Aorta (tissue), 5 donors: ENCODE results near the gene LIFR. TPM values are rescaled to one million over a fixed set of nuclear protein-coding genes. Genes with fewer than 3 reads are reported as not detected.
A peak's percentile ranks its signal among the peaks of the same experiment; 100 is the strongest.

ENCODE experiments used
- ATAC-seq: fragments of 200-7000 bp; cut with Tn5 transposase; one replicate; pipeline ENCODE4 v1.9.1; 2022; ENCODE audit warnings: moderate library complexity; ENCODE audit not compliant: low FRiP score
- DNase-seq, 2 donors: peaks; one replicate each; pipeline ENCODE4 v3.0.0-alpha.2; 2020
- H3K27ac ChIP-seq, 2 donors: one replicate each; pipeline ENCODE4 v1.5.1; 2013; ENCODE audit warnings: low read length in 2 of 2, mild to moderate bottlenecking in 2 of 2, moderate library complexity in 2 of 2, control low read depth in 1 of 2, inconsistent platforms in 1 of 2, low read depth in 1 of 2
- H3K27me3 ChIP-seq, 2 donors: one replicate each; pipeline ENCODE4 v1.6.1; 2013; ENCODE audit warnings: control low read depth in 1 of 2, low read length in 1 of 2, mild to moderate bottlenecking in 1 of 2, moderate library complexity in 1 of 2; ENCODE audit not compliant: insufficient read depth in 2 of 2, control insufficient read depth in 1 of 2
- H3K36me3 ChIP-seq, 2 donors: one replicate each; pipeline ENCODE4 v1.6.1; 2013; ENCODE audit warnings: control low read depth in 1 of 2, low read length in 1 of 2, mild to moderate bottlenecking in 1 of 2; ENCODE audit not compliant: insufficient read depth in 2 of 2, control insufficient read depth in 1 of 2
- H3K4me1 ChIP-seq, 2 donors: one replicate each; pipeline ENCODE4 v1.6.1; 2013; ENCODE audit warnings: low read length in 2 of 2, control low read depth in 1 of 2, mild to moderate bottlenecking in 1 of 2, moderate library complexity in 1 of 2; ENCODE audit not compliant: insufficient read depth in 2 of 2, control insufficient read depth in 1 of 2
- H3K4me3 ChIP-seq, 2 donors: one replicate each; pipeline ENCODE4 v1.5.1; 2013; ENCODE audit warnings: low read length in 2 of 2, control low read depth in 1 of 2, mild to moderate bottlenecking in 1 of 2
- H3K9me3 ChIP-seq: one replicate; pipeline ENCODE4 v1.6.1; 2013; ENCODE audit warnings: mild to moderate bottlenecking, low read length; ENCODE audit not compliant: control insufficient read depth
- WGBS, 2 donors: extraction: QIAGEN DNeasy Blood & Tissue Kit; methylation state at CpG; one replicate each; pipeline ENCODE4 v1.1.7; 2013; 5-methylcytosine and 5-hydroxymethylcytosine counted together
- intact Hi-C, 2 donors: fragments of 100-400 bp; cut with DNase I; formaldehyde crosslinking; loops; one replicate each; pipeline versions ENCODE4 v1.14.2 to v1.15.0; 2022
- polyA plus RNA-seq, 2 donors: library from polyadenylated mRNA; stranded (reverse); fragments of 200-250 nt; gene quantifications; one replicate each; pipeline ENCODE4 v1.2.3, GENCODE V29; 2013
- total RNA-seq, 2 donors: library from RNA; stranded (reverse); fragmentation: NEBNext Ultra II Directional; extraction: Animal tissue kit (Norgen Biotek cat#: 25700); gene quantifications; one replicate each; pipeline ENCODE4 v1.2.1, GENCODE V29; 2021
- donor health status: healthy with polysubstance abuse.
- donor health status: Bipolar disorder and iron deficiency.
- donor health status: DM: no; HTN: no; CAD: no.
- donor health status: DM: no; HTN: no; CAD: no.
- donor health status: DM: yes; HTN: yes; CAD: no.

Gene LIFR
- total and polyA plus RNA-seq, 4 donors: 2.4 to 69.6 (median 39.7) TPM

DNA sequence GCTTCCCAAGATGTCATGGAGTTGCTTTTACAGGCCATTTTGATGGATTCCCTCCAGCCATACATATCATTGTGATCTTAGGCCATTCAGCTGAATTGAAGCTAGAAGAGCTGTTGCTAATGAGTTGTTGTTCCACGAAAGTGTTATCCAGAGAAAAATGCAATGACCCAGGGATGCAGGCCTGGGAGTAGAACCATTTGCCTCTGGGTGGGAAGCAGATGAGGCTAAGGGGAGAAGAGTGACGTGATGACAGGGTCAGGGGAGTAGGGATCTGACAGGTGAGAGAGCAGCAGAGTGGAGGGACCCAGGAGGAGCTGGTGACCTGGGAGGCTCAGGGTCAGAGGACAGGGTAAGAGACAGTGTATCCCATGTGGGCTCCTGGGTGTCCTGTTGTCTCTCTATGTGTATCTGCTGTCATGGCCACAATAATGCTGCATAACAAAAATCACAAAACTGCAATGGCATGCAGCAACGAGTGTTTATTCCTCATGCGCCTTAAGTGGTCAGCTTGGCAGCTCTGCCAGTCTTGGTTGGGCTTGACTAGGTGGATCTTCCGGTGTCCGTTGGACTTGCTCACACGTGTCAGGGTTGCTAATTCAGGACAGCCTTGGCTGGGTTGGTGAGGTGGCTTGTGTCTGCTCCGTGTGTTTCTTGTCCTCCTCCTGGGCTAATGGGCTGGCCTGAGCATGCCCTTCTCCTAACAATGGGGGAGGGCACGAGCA is 90.6 kb downstream of the LIFR start:
- 44 to 46% methylated on average over 9 of the region's 9 CpGs for WGBS, 2 donors
- no peaks in the 10 kb centered on the region for H3K36me3 ChIP-seq
- no peak for DNase-seq
- H3K4me1 ChIP-seq: peaks cover 1 to 4% of the 10 kb centered on the region in 2 donors
- H3K27ac ChIP-seq: peak overlapping the region in 1 of 2 donors; percentile 95
- no peaks in the 10 kb centered on the region for H3K27me3 ChIP-seq
- intact Hi-C loops: loop anchor here in 1 of 2 donors (5.0 kb wide), 1 partner anchor 76 kb away; no protein-coding TSS in a partner anchor
- no peak overlapping the region for H3K4me3 ChIP-seq
- H3K9me3 ChIP-seq: no peaks in the 10 kb centered on the region
- ATAC-seq: no peak

DNA sequence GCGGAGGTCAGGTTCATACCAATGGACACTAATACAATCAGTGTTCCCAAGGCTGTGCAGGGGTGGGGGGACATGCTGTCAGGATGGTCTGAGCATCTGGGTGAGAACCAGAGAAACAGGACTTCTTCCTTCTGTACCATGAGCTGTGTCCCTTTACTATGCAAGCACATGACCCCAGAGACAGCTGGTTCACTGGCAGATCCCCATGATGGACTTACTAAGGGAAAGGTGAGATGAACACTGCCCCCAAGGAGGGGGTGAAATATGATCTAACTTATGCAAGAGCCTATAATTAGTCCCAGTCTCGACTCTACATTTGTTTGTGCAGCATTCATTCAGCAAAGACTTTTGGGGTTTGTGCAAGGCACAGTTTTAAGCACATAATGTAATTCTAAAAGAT is 91.4 kb downstream of the LIFR start:
- H3K27me3 ChIP-seq: no peaks in the 10 kb centered on the region
- ATAC-seq (no peak), DNase-seq (no peak)
- 48 to 53% methylated on average over 2 of the region's 2 CpGs for WGBS, 2 donors
- no peak overlapping the region for H3K4me3 ChIP-seq
- no peaks in the 10 kb centered on the region for H3K36me3 ChIP-seq
- H3K9me3 ChIP-seq: no peaks in the 10 kb centered on the region
- intact Hi-C loops: loop anchor here in 1 of 2 donors (5.0 kb wide), 1 partner anchor 77 kb away; no protein-coding TSS in a partner anchor
- H3K4me1 ChIP-seq: peaks cover 1 to 4% of the 10 kb centered on the region in 2 donors
- H3K27ac ChIP-seq: peak overlapping the region in 1 of 2 donors; percentile 37

DNA sequence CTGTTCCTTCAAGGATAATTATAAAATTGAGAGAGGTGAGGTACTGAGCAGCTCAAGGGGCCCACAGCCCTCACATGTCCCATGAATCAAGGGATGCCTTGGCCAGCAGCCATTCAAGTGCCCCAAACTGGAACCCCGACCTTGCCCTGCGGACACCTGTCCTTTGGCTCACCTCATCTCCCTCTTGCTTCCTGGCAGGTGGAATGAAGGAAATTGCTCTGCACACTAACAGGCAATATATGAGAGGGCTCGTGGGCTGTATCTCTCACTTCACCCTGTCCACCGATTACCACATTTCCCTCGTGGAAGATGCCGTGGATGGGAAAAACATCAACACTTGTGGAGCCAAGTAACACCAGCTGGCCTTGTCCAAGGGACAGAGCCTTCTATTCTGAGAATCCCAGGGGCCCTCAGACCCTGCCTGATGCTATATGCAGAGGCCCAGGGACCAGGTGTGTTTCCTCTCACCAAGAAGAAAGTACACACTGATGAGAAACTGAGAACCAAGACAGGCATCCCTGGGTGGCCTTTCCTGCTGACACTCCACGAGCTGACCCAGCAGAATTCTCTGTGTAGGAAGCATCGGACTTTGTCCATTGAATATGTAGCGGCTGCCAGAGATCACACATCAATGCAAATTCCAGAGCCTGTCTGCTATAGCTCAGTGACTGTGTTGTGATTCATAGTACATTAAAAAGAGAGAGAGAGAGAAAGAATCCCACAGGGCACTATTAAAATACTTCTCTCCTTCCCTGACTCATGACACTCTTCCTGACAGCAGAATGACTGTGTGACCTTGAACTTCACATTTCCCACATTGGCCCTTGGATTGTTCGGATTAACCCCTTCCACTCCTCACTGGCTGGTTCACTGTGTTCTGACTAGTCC is 92.6 kb downstream of the LIFR start:
- intact Hi-C loops: no loop called here
- Histone ChIP-seq H3K27me3 (no peaks in the 10 kb centered on the region), H3K27ac (peak overlapping the region in 1 of 2 donors; percentile 64), H3K4me1 (peaks cover 0 to 1% of the 10 kb centered on the region in 2 donors), H3K36me3 (no peaks in the 10 kb centered on the region), H3K9me3 (no peaks in the 10 kb centered on the region), H3K4me3 (no peak overlapping the region)
- DNase-seq (no peak), ATAC-seq (no peak)
- WGBS, 2 donors: 33 to 37% methylated on average over 10 of the region's 10 CpGs

DNA sequence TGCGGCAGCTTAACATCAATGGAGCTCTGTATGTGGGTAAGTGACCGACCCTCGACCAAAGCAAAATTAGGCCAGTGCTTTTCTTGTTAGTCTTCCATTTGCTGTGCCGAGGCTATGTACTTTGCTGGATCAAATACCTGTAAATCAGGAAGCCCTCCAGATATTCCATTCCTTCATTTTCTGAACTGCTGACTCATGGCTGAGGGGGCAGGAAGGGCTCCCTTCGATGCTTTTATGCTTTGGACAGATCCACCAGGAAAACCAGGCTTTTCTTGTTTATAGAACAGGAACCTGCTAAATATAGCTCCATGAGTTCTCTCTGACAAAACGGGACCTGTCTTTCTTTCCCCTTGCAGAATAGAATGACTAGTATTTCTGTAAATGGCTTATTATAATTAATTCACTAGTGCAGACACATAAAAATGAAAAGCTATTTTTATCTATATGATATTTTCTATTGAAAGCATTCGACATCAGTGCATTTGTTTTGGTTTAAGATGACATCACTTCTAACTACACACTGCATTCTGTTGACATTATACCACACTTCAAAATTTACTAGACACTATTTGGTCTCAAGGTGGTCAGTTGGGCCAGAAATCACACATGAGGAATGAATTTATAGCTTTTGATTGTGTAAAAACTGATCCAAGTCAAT is 93.3 kb downstream of the LIFR start:
- intact Hi-C loops: no loop called here
- Histone ChIP-seq H3K9me3 (no peaks in the 10 kb centered on the region), H3K27ac (no peak overlapping the region), H3K27me3 (no peaks in the 10 kb centered on the region), H3K4me1 (peaks cover 0 to 1% of the 10 kb centered on the region in 2 donors), H3K4me3 (no peak overlapping the region), H3K36me3 (peaks cover 0 to 2% of the 10 kb centered on the region in 2 donors)
- 32 to 36% methylated on average over 7 of the region's 7 CpGs for WGBS, 2 donors
- no peak for DNase-seq
- ATAC-seq: no peak

DNA sequence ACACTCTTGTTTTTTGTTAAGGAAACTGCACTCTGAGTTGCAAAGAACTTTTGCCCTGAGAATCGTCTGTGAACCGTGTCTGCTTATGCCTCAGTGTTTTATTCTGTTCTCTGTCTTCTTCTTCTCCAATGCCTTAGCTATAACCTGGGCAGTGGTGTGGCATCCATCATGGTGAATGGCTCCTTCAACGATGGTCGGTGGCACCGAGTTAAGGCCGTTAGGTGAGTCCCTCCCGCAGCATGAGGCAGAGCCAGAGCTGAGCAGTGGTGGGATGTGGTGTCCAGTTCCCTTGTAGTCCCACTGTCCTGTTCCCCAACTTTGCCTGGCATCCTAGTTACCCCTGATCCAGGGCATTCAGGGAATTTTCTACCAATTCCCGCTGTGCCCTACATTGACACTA is 98.3 kb downstream of the LIFR start:
- WGBS, 2 donors: 95 to 97% methylated on average over 8 of the region's 8 CpGs
- intact Hi-C loops: no loop called here
- H3K27me3 ChIP-seq: no peaks in the 10 kb centered on the region
- H3K4me1 ChIP-seq: no peaks in the 10 kb centered on the region
- DNase-seq (no peak), ATAC-seq (no peak)
- H3K27ac ChIP-seq: no peak overlapping the region
- H3K4me3 ChIP-seq: no peak overlapping the region
- no peaks in the 10 kb centered on the region for H3K9me3 ChIP-seq
- peaks cover 0 to 2% of the 10 kb centered on the region in 2 donors for H3K36me3 ChIP-seq

DNA sequence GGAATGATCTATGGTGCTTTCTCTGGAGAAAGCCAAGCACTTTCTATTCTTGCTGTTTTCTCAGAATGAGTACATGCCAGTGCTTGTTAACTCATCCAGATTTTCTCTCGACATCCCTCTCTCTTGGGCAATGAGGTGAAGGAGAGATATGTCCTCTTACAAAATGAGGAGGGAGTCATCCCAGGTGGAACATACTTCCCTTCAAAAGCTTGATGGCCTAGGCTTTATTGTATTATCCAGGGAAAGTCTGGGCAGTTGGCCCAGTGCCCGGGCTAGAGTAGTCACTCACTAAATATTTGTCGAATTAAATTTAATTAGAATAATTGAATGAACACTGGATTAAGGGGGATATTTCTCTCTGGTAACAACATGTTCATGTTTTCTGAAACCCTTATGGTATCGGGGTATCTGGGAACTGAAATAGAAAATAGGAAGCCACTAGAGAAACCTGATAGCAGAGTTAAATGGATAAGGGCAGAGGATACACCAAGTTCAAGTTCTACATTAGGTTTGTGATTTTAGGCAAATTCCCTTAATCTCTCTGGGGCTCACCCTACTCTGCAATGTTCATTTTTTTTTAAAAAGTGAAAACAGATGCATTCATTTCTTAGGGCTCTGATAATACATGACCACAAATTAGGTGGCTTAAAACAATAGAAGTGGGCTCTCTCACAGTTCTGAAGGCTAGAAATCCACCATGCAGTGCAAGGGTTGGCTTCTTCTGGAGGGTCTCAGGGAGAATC is 99.6 kb downstream of the LIFR start:
- Histone ChIP-seq H3K4me3 (no peak overlapping the region), H3K36me3 (peaks cover 0 to 2% of the 10 kb centered on the region in 2 donors), H3K4me1 (no peaks in the 10 kb centered on the region), H3K9me3 (no peaks in the 10 kb centered on the region), H3K27ac (no peak overlapping the region), H3K27me3 (no peaks in the 10 kb centered on the region)
- 85 to 89% methylated on average over 4 of the region's 4 CpGs for WGBS, 2 donors
- ATAC-seq (no peak), DNase-seq (no peak)
- intact Hi-C loops: no loop called here

DNA sequence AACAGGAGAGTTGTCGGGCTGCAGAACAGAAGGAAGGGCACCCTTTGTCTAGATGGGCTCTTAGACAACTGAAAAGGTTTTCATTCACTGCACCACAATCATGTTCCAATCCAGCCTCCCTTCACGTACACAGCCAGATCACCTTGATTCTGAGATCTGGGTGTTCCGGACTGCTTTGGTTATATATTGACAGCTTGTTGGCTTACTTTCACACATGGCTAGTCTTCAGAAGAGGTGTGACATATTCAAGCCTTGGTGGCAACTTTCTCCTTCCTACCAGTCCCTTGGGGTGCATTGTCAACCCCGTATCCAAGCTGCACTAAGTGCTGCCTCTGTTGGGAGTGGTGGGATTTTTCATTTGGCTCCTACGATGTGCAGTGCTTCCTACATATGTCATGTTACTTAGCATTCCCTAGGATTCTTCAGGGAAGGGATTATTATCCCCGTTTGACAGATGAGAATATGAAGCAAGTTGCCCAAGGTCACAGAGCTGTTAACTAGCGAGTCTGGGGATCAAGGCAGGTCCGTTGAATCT is 100.6 kb downstream of the LIFR start:
- peaks cover 0 to 2% of the 10 kb centered on the region in 2 donors for H3K36me3 ChIP-seq
- WGBS, 2 donors: 94 to 95% methylated on average over 8 of the region's 8 CpGs
- intact Hi-C loops: no loop called here
- no peaks in the 10 kb centered on the region for H3K9me3 ChIP-seq
- no peak for ATAC-seq
- H3K4me3 ChIP-seq: no peak overlapping the region
- H3K27ac ChIP-seq: no peak overlapping the region
- no peaks in the 10 kb centered on the region for H3K4me1 ChIP-seq
- no peak for DNase-seq
- no peaks in the 10 kb centered on the region for H3K27me3 ChIP-seq

DNA sequence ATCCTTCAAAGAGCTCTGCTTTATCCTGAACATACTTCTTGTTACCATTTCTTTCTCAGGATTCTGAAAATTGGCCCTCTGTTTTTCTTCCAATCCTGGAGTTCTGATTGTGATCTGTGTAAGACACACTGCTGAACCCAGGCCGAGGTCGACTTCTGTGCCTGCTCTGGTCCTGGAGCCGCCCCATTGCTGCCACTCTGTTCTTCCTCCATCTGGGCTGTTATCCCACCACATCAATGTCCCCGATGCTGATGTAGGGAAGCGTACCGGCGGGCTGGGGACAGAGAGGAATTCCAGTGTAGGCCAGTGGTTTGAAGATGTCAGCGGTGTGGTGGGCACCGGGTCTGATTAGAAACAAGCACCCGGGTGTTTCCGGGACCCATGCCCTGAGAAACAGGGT is 102.5 kb downstream of the LIFR start:
- Histone ChIP-seq H3K27ac (no peak overlapping the region), H3K9me3 (no peaks in the 10 kb centered on the region), H3K4me3 (no peak overlapping the region), H3K27me3 (no peaks in the 10 kb centered on the region), H3K4me1 (no peaks in the 10 kb centered on the region), H3K36me3 (peaks cover 0 to 2% of the 10 kb centered on the region in 2 donors)
- peak in 1 of 2 donors; percentile 10 for DNase-seq
- WGBS, 2 donors: 93 to 94% methylated on average over 11 of the region's 11 CpGs
- intact Hi-C loops: no loop called here
- no peak for ATAC-seq
